HG03280 (cell line): ENCODE data around the gene PELI1.
"Not testable (repeated sequence)": the region's sequence is repeated elsewhere in the genome, so short reads cannot be mapped to it uniquely, and the experiment has no call there.

Source experiments
- ATAC-seq: cut with Tn5 transposase; IDR thresholded peaks from one replicate; pipeline ENCODE4 v1.9.1; 2021; ENCODE audit warnings: mild to moderate bottlenecking, moderate library complexity; ENCODE audit not compliant: unreplicated experiment

The PELI1 gene

DNA sequence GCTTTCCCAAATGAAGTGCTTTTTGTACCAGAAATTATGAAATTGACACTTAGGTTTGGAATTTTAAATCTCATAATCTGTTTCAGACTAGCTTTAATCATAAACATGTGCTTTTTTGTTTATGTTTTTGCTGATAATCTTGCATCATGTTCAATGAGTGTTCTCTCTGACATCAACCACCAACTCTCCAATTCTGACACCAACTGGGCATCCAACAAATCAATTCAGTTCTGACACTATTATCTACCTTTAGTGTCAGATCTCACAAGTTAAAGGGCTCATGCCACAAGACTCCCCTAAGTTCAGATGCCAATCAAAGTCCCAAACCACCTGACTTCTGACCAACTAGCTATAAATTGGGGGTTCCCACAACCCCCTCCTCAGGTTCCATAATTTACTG is 19.6 kb downstream of the PELI1 start:
- no peak for ATAC-seq

DNA sequence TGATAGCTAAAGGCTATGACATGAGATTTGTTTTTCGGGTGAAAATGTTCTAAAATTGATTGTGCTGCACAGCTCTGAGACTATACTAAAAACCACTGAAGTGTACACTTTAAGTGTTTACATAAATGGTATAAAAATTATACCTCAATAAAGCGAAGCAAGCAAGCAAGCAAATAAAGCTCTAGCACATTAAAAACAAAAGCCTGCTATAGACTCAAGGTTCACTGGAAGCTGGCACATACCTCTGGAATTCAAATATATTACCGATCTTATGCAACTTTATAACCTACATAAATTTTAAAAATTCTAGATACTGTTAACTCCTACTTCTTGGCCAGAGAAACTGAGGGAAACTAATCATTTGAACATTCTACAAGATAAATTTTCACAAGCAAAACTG is 20.1 kb downstream of the PELI1 start:
- no peak for ATAC-seq

DNA sequence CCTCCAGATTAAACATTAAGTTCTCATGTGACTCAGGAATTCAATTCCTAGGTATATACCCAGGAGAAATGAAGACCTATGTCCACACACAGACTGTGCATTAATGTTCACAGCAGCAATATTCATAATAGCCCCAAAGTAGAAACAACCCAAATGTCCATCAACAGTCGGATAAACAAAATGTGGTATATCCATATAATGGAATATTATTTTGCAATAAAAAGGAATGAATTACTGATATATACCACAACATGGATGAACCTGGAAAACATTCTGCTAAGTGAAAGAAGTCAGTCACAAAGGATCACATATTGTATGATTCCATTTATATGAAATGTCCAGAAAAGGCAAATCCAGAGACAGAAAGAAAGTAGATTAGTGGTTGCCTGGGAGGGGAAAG is 20.5 kb downstream of the PELI1 start:
- no peak for ATAC-seq

DNA sequence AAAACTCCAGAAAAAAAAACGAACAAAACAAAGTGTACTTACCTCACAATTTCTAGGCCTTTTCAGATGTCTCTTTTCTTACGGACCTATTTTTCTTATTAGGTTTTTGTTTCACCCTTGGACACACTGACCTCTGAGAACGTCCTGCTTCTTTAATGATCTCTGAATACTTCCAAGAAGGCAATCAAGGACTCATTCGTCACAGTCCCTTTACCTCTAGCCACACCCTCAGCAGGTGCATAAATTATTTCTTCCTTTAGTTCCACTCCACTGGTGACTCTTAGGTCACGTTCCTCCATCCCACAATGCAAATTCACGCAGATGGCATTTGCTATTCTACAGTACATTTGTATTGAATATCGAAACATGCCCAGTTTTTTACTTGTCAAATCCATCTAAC is 21.9 kb downstream of the PELI1 start:
- no peak for ATAC-seq

DNA sequence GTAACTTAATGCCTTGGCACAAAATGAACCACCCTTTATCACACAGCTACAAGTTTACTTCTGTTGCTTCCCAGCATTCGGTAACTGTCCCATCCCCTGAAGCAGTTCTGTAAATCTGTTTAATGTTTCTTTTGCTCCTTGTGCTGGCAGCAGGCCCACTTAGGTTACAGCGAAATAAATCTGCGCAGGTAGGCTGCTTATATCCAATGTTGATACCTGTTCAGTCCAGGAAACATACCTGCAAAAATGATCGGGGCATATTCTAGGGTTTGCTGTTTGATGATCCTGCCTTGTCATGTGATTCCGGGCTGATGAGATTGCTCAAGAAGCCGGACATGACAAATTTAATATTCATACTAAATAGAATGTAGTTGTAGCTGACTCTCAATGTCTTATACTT is 23.3 kb downstream of the PELI1 start:
- ATAC-seq = no peak

DNA sequence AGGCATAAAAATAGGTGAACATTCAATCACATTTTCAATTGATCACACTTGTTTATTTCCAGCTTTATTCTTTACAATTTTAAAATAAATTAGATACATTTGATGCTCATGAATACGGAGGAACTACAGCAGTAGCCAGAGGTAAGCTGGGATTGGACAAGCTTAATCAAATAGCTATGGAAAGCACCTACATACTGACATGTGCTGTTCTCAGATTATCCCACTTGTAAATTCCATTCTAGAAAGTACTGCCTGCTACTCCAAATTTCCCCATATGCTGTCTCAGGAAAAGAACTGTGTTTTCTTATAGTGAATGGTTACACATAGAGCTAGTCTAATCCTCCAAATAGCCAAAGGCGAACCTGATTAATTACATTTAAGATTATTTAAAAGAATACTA is 24.2 kb downstream of the PELI1 start:
- no peak for ATAC-seq

DNA sequence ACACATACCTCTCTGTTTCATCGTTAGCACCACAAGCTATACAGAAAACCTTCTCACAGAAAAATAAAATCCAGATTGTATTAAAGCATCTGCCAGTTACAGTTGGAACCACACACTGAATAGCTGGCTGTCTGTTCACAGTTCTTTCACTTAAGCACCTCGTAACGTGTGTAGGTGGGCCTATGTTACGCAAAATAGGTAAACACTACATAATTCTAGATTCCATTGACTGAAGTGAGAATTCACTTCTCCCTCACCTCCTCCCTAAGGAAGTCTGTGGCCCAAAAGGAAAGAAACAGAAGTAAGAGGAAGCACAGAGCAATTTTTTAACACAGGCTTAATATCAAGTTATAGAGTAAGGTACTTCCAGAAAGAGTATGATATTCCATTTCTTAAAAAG is 24.9 kb downstream of the PELI1 start:
- ATAC-seq = no peak

DNA sequence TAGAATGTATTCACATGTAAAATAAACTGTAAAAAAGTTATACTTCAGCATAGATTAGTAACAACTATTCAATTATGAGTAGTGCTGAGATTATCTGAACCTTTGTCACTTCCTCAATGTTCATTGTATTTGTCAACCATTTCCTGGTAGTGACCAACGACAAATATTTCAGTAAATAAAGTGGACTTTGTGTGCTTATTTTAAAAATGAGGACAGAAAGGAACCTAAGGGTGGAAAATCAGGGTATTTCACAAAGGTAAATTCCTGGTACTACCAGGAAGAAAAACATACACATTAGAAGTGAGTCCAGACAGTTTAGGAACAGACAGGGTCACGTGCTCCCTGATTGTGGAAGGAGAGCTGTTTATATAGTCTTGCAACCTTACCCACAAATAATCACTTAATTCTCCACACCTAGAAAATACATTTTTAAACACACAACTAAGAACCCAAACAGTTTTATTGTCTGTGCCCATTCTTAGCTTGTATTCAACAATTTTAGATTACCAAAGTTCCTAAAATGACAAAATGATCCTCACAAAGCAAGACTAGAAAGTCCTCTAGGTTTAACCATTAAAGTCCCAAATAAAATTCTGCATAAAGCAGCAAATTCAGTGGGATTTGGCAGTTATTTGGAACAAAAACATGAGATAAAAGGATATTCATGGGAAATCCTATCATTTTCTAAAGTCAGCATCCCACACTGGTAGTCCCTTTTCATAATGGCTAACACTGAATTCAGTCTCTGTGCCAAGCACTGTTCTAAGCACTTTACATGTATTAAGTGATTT is 28.2 kb downstream of the PELI1 start:
- no peak for ATAC-seq

DNA sequence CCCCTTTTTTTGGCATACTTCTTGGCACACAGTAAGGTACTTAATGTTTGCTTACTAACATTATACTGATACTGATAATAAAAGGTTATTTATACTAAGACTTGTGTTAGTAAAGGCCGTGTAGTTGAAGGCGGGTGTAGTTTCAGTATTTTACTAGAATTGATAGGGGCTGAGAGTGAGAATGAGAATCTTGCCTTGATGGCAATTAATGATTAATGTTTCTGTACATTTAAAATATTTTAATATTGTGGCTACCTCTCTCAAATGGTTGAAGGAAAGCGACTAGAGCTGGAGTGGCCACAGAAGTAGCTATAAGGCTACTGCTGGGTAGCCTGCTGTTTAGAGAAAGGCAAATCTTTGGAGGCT is 29.3 kb downstream of the PELI1 start:
- ATAC-seq = peak; percentile 13

DNA sequence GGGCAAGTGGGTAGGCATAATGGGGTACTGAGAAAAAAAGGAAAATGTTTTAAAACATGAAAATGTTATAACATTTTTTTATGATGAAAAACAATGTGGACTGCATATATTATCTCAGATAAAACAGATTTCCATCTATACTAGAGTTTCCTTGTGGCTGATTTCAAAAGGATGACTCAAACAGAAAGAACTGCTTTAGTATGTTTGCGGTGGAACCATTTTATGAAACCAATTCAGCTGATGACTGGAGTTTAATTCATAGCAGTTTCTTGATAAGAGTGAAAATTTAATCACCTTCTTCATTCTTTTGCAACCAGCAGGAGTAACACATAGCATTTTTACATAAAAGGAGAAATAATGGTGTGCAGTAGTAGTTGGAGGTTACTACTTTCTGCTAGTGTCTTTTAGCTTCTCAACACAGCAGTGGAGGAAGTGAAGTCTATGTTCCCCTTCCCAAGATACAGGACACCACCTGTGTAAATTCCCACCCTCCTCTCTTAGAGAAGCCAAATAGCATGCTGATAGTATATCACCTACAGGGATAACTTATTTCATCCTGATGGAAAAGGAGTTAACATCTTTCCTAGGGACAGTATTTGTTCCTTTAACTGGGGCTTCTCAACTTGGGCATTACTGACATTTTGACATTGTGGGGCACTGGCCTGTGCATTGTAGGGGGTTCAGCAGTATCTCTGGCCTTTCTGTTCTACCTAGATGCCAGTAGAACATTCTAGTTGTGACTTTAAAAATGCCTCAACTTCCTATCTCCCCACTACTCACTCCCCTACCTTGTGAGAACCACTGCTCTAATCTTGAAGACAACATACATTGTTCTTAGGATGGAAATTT is 29.9 kb downstream of the PELI1 start:
- peak; percentile 60 for ATAC-seq

DNA sequence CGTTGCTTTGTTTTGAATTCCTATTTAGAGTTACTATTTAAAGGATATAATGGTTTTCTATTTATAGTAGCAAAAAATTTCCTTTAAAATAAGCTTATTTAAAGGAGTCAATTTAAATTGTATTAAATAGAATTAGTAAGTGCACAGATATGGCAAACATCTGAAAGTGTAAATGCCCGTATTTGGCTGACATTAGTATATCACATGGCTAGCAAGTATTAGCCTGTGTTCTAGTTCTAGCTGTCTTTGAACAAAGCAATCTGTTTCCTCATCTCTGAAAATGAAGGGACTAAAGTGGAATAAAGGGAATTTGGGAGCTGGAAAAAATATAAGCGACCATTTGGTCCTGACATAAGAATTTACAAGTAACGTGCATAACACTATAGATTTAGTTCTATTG is 32.2 kb downstream of the PELI1 start:
- ATAC-seq = no peak

DNA sequence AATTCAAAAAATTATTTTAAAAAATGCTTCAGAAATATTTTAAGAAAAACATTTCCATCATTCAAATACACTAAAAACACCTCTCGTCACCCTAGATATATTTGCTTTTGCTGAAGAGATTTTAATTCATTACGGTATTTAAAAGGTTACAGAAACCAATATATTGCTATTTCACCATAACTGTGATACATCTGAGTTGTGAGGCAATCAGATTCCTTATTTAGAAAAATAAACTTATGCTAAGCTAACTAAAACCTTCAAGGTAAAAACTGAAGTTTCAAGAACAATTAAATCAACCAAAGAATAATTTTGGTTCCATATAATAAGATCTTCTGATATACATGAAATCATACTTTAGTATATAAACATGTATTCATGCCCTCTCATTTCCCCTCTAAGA is 32.8 kb downstream of the PELI1 start:
- no peak for ATAC-seq

DNA sequence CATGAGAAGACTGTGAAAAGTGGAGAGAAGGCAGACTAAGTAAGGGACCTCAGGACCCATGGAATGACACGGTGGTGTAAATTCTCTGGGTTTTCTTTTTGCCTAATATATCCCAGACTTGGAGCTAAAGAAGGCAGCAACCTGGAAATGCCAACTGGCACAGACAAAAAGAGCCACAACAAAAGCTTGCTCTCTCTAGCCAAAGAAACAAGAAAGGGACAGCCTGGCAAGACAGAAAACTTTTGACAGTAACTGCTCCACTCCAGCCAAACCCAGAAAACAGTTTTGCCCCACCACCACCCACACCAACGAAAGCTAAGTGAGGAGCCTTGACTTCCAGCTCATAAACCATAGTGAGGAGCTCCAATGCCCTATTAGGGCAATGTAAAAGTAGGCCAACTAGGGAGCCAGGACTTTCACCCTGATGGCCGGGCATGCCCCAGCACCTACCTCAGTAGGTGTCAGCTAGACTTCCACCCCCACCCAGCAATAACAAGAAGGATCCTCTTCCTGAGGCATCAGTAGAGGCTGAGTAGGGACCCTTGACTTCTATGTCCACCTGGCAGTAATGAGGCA is 35.5 kb downstream of the PELI1 start:
- ATAC-seq = no peak

DNA sequence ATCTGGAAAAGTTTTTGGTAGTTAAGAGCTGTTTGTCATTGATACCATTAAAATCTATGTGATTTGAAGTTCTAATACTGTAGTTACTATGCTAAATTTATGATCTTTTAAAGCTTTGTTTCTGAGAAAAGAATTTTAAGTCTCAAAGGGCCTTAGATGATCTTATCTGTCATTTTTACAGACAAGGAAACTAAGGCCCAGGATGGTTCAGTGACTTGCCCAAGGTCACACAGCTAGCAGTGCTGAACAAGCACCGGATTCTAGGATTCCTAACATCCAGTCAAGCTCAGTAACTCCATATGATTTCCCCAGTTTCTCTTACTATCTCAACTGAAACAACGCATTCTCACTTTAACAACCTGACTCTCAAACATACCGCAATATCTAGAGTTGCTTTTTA is 37.7 kb downstream of the PELI1 start:
- no peak for ATAC-seq

DNA sequence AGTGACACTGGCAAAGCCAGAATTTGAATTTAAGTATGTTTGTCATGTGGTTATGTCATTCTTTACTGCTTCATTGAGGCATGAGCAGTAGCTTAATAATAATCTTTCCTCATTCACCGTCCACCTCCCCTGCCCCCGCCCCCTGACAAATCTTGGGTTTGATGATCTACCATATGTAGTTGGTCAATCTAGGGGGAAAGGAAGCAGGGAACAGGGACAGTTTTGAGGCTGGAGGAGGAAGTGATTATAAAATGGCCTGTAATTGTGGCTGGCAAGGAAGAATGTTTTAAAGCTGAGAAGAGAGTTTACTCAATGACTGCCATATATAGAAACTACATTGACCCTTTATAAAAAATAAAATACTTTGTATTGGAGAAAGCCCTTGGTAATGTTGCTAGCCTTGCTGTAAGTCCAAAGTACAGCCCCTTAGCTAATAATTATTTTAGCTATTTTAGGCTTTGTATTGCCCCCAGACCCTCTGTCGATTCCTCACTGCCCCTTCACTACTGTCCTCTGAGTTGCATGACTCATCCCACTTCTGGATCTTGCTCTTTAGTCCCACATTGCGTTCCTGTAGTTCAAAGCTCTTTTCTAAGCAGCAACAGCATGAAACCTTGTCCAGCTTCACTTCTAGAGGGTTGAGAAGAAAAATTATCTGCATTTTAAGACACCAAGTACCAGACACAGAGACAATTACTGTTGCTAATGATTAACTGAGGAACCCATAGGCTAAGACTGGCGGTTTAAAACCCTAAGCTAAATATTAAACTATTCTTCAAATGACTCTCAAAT is 38.4 kb downstream of the PELI1 start:
- no peak for ATAC-seq

DNA sequence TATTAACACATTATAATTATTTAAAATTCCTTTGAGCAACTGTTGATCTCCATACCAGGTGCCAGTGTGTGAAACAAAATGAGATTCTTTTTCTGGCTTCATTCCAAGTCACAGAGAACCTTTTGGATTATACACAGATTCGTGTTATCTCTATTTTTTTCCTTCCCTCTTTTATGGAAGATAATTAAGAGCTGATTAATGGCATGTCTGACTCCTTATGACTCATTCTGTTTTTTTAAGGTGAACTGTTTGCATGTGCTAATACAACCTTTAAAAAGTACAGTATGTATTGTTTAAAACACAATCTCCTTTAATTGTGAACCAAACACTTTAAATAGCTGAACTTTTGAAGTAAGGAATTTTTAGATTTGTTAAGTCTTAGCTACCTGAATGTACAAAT is 39.3 kb downstream of the PELI1 start:
- no peak for ATAC-seq

DNA sequence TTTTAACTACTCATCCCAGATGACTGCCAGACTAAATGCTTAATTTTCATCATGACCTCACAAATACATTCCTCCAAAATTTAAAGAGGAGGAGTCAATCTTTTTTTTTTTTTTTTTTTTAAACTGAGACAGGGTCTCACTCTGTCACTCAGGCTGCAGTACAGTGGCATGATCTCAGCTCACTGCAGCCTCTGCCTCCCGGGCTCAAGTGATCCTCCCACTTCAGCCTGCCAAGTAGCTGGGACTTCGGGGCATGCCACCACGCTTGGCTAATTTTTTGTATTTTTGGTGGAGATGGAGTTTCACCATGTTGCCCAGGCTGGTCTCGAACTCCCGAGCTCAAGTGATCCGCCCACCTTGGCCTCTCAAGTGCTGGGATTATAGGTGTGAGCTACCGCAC is 41.5 kb downstream of the PELI1 start:
- ATAC-seq = not testable (repeated sequence)

DNA sequence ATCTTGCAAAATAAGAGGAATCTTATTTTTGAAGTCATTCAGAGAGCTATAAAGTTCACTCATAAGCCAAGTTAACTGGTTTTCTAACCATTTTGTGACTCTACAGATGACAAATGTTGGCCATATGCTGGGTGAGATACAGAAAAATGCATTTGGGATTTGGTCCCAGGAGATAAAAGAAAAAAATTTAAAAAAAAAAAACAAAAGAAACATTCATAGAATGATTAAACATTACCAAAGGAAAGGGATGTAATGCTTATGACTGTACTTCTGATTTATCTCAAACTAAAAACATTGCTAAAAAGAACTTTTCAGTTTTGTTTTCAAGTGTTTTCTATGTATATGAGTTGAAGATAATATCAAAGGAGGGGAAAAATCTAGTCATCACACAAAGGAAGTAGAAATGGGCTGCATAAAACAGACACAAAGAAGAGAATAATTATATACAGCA is 43.1 kb downstream of the PELI1 start:
- ATAC-seq = no peak

DNA sequence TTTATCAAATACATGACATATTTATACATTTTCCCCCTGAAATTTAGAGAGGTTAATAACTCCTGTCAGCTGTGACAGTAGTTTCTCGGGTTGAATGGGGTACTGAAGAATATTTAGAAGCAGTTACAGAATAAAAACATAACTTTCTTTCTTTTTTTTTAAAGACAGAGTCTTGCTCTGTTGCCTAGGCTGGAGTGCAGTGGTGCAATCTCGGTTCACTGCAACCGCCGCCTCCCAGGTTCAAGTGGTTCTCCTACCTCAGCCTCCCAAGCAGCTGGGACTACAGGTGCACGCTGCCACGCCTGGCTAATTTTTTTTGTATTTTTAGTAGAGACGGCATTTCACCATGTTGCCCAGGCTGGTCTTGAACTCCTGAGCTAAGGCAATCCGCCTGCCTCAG is 43.6 kb downstream of the PELI1 start:
- not testable (repeated sequence) for ATAC-seq

DNA sequence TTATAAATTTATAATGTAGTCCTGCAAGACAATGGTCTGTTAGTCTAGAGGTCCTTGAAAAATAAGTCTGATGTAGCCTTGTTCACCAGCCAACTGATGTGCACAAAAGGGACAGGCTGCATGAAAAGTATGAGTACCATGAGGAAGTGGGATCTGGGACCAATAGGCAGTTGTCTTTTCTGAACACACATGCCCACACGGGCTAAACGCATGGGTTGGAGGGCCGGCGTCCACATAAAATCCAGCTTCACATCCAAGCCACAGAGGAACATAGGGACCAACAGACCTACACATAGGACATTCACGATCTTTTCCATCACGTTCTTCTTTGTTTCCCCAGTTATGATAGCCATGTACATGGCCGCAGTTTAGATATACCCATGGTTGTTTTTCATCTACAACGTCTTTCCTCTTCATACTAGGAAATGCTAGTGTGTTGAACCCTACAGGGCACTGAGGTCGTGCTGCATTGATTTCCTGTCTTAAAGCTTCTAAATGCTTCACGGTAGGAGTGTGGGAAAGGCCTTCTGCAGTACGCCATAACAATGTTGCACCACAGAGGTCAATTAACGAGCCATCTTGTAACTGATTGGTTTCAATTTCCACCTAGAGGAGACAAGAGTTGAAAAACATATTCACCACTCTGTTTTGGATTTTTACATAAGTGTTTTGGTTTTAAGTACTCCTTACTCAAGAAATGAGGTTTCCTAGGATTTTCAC is 49.4 kb downstream of the PELI1 start:
- ATAC-seq = no peak

DNA sequence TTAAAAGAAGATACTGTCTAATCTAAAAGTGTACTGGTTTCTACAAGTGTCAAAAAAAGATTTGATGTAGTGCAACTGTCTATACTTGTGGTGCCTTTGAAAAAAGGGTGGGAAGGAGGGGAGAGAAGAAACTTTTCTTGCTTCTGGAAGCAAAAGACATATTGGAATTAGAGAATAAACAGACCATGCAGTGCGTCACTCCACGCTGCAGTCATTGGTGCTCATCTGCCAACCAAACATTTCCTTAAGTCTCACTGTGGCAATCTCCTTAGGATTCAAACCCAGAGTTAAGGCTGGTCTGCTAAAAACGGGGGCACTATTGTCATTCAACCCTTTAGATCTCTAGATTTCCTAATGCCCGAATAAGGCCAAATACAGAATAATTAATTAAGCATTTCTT is 50.9 kb downstream of the PELI1 start:
- ATAC-seq = no peak
